Panc1 (cell line): ENCODE data around the gene DTD1. TPM values are rescaled to one million over a fixed set of nuclear protein-coding genes. Genes with fewer than 3 reads are reported as not detected.

Source experiments
- ATAC-seq: fragments of 200-7000 bp; cut with Tn5 transposase; 2 replicates; pipeline ENCODE4 v1.9.1; 2020; ENCODE audit warnings: mild to moderate bottlenecking, moderate library complexity
- BruUV-seq: library from RNA; stranded (reverse); fragments of 400-500 nt; replicated peaks from 2 replicates; lab custom pipeline; 2021; lab: Mats Ljungman, UMichigan
- CTCF ChIA-PET: fragments of 300-600 bp; sonication (Branson Sonifier 250); formaldehyde crosslinking; loops from one replicate; lab custom pipeline; 2022; ENCODE audit warnings: antibody characterized with exemption; lab: Charles Lee
- POLR2A ChIA-PET: fragments of 300-600 bp; sonication (Branson Sonifier 250); formaldehyde crosslinking; loops from one replicate; lab custom pipeline; 2022; ENCODE audit warnings: antibody characterized with exemption; lab: Charles Lee
- DNase-seq: peaks from one replicate; pipeline ENCODE4 v3.0.0-alpha.2; 2010; ENCODE audit warnings: low read depth, low spot score
- H3K27ac ChIP-seq: 2 replicates; pipeline ENCODE4 v1.5.1; 2011; ENCODE audit warnings: mild to moderate bottlenecking, low read length, inconsistent platforms
- H3K27me3 ChIP-seq: fragments of 200-500 bp; sonication (Bioruptor generic); 2 replicates; pipeline ENCODE4 v1.6.0; 2014; ENCODE audit warnings: low read length, inconsistent platforms; ENCODE audit not compliant: control insufficient read depth, insufficient read depth
- H3K36me3 ChIP-seq: fragments of 200-500 bp; sonication (Bioruptor generic); 2 replicates; pipeline ENCODE4 v1.5.1; 2014; ENCODE audit warnings: inconsistent platforms, mild to moderate bottlenecking, low read length, moderate library complexity; ENCODE audit not compliant: control insufficient read depth, insufficient read depth
- H3K4me1 ChIP-seq: 2 replicates; pipeline ENCODE4 v1.5.1; 2011; ENCODE audit warnings: inconsistent platforms, mild to moderate bottlenecking, low read length, moderate library complexity; ENCODE audit not compliant: control insufficient read depth, insufficient read depth
- H3K4me3 ChIP-seq, 2 experiments: 2 replicates each; pipeline ENCODE4 v1.5.1; 2011 to 2012; ENCODE audit warnings: low read depth in 2 of 2, low read length in 2 of 2, mild to moderate bottlenecking in 2 of 2, inconsistent platforms in 1 of 2, moderate library complexity in 1 of 2
- H3K9me3 ChIP-seq: fragments of 200-500 bp; sonication (Bioruptor generic); 2 replicates; pipeline ENCODE4 v1.5.1; 2014; ENCODE audit warnings: low read depth, mild to moderate bottlenecking, inconsistent platforms, low read length, moderate library complexity; ENCODE audit not compliant: control insufficient read depth, insufficient read depth
- POLR2AphosphoS5 ChIP-seq: IDR thresholded peaks from 2 replicates; pipeline ENCODE4 v1.6.1; 2012; ENCODE audit warnings: mild to moderate bottlenecking, low read depth, low read length, moderate library complexity
- SIN3A ChIP-seq: IDR thresholded peaks from 2 replicates; pipeline ENCODE4 v1.6.1; 2012; ENCODE audit warnings: low read depth, mild to moderate bottlenecking, low read length, moderate library complexity, borderline replicate concordance; ENCODE audit not compliant: insufficient read depth
- TCF7L2 ChIP-seq: IDR thresholded peaks from 2 replicates; pipeline ENCODE4 v1.6.1; 2011; ENCODE audit warnings: mild to moderate bottlenecking, low read depth, low read length, inconsistent platforms
- in situ Hi-C: cut with HindIII; loops from 2 replicates; pipeline ENCODE4 v1.10.0; 2016; ENCODE audit warnings: low sequenced_read_pairs, low pct_unique_long_range_greater_than_20kb
- intact Hi-C: fragments of 100-400 bp; cut with micrococcal nuclease; formaldehyde crosslinking; loops from one replicate; pipeline ENCODE4 v1.10.0; 2022; ENCODE audit not compliant: unreplicated experiment
- total RNA-seq: library from RNA; stranded (reverse); gene quantifications from one replicate; pipeline ENCODE4 v1.2.1, GENCODE V29; 2021; ENCODE audit not compliant: unreplicated experiment
- TF ChIP-seq, protein P1 (sequence below): fragments of 450-650 bp; IDR thresholded peaks from 2 replicates; pipeline ENCODE4 v1.5.1; 2017; ENCODE audit warnings: mild to moderate bottlenecking
- TF ChIP-seq, protein P2 (sequence below), 2 experiments: IDR thresholded peaks; 2 replicates each; pipeline ENCODE4 v1.6.1; 2011 to 2012; ENCODE audit warnings: low read depth in 2 of 2, control low read depth in 1 of 2, low read length in 1 of 2, mild to moderate bottlenecking in 1 of 2, moderate library complexity in 1 of 2; ENCODE audit not compliant: insufficient read depth in 1 of 2

The DTD1 gene
- total RNA-seq, 1 experiment from 2014 or later, result 23.6 TPM

DNA sequence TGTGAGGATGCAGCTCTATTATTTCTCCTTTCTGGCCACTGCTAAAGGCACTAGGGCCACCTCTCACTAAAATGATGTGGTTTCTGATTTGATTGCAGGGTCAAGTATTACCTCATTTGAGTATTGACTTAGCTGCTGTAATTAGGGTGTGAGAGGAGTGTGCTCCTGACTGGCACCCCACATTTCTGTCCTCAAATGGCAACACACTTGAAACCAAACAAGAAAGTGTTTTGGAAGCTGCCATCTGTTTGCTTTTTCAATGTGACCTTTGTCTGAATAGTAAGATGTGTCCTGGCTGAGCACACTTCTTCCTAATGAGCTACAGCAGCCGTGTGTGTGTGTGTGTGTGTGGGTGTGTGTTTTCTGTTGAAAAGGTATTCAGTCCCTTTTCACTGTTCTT lies 162.9 kb downstream of the DTD1 start:
- no peak for DNase-seq
- BruUV-seq, result no TSS peak
- H3K9me3 ChIP-seq, result no peaks in the 10 kb centered on the region
- H3K4me1 ChIP-seq, result no peaks in the 10 kb centered on the region
- in situ Hi-C loops (no loop called here), intact Hi-C loops (no loop called here)
- no peak for ATAC-seq
- no peak overlapping the region for H3K27ac ChIP-seq
- H3K36me3 ChIP-seq, result no peaks in the 10 kb centered on the region
- no peaks in the 10 kb centered on the region for H3K27me3 ChIP-seq
- ChIA-PET POLR2A (no interaction called here), CTCF (no interaction called here)
- TF ChIP-seq SIN3A, result no peak
- TF ChIP-seq TCF7L2, result no peak
- TF ChIP-seq, protein P1, sequence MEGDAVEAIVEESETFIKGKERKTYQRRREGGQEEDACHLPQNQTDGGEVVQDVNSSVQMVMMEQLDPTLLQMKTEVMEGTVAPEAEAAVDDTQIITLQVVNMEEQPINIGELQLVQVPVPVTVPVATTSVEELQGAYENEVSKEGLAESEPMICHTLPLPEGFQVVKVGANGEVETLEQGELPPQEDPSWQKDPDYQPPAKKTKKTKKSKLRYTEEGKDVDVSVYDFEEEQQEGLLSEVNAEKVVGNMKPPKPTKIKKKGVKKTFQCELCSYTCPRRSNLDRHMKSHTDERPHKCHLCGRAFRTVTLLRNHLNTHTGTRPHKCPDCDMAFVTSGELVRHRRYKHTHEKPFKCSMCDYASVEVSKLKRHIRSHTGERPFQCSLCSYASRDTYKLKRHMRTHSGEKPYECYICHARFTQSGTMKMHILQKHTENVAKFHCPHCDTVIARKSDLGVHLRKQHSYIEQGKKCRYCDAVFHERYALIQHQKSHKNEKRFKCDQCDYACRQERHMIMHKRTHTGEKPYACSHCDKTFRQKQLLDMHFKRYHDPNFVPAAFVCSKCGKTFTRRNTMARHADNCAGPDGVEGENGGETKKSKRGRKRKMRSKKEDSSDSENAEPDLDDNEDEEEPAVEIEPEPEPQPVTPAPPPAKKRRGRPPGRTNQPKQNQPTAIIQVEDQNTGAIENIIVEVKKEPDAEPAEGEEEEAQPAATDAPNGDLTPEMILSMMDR, result no peak
- H3K4me3 ChIP-seq, result no peak overlapping the region

DNA sequence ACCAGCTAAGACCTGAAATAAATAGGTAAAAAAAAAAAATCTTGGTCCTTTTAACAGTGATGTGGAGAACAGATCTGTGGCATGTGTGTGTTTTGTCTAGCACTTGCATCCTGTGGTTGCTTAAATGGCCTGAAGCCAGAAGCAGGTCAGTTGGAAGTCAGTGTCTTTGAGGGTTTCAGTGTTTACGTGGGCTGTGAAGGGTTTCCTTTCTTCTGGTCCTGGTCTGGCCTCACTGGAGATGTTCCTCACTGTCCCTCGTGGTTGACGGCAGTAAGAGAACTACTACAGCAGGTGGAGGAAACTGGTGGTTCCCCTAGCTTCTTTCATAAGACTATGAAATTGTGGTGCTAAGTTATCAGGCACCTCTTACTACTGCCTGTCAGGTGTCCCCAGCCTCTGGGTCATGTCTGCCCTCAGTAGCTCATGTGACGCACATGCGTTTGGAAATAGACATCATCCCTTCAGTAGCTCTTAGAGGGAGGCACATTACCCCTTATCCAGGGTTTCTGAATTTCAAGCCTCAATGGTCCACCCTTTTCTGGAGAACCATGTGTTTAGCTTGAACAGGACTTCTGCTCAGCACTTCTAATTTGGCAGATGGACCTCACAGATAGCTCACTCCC lies 166.3 kb downstream of the DTD1 start:
- in situ Hi-C loops (no loop called here), intact Hi-C loops (no loop called here)
- Histone ChIP-seq H3K9me3 (no peaks in the 10 kb centered on the region), H3K27me3 (no peaks in the 10 kb centered on the region), H3K36me3 (no peaks in the 10 kb centered on the region), H3K27ac (no peak overlapping the region), H3K4me1 (no peaks in the 10 kb centered on the region), H3K4me3 (no peak overlapping the region)
- no TSS peak for BruUV-seq
- CTCF ChIA-PET, result no interaction called here
- DNase-seq (no peak), ATAC-seq (no peak)
- POLR2A ChIA-PET, result no interaction called here
- TF ChIP-seq TCF7L2, result no peak
- TF ChIP-seq, protein P2, sequence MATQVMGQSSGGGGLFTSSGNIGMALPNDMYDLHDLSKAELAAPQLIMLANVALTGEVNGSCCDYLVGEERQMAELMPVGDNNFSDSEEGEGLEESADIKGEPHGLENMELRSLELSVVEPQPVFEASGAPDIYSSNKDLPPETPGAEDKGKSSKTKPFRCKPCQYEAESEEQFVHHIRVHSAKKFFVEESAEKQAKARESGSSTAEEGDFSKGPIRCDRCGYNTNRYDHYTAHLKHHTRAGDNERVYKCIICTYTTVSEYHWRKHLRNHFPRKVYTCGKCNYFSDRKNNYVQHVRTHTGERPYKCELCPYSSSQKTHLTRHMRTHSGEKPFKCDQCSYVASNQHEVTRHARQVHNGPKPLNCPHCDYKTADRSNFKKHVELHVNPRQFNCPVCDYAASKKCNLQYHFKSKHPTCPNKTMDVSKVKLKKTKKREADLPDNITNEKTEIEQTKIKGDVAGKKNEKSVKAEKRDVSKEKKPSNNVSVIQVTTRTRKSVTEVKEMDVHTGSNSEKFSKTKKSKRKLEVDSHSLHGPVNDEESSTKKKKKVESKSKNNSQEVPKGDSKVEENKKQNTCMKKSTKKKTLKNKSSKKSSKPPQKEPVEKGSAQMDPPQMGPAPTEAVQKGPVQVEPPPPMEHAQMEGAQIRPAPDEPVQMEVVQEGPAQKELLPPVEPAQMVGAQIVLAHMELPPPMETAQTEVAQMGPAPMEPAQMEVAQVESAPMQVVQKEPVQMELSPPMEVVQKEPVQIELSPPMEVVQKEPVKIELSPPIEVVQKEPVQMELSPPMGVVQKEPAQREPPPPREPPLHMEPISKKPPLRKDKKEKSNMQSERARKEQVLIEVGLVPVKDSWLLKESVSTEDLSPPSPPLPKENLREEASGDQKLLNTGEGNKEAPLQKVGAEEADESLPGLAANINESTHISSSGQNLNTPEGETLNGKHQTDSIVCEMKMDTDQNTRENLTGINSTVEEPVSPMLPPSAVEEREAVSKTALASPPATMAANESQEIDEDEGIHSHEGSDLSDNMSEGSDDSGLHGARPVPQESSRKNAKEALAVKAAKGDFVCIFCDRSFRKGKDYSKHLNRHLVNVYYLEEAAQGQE (IDR thresholded peaks at IDR 0.05; ENCODE audit: insufficient read depth in 1 of 2, low read depth in 2 of 2, low read length in 1 of 2), result no peak
- TF ChIP-seq, protein P1, result no peak
- TF ChIP-seq SIN3A, result no peak
- TF ChIP-seq POLR2AphosphoS5, result no peak
